BLaER1 (cell line): Measurements from ENCODE around the gene SHC3.

Experiments used
- H3K27ac ChIP-seq: shearing (Covaris generic); formaldehyde crosslinking; 2 replicates; pipeline ENCODE4 v1.8.1; 2022
- H3K27me3 ChIP-seq: shearing (Covaris generic); formaldehyde crosslinking; 2 replicates; pipeline ENCODE4 v1.8.1; 2022
- H3K36me3 ChIP-seq: shearing (Covaris generic); formaldehyde crosslinking; 2 replicates; pipeline ENCODE4 v1.8.1; 2022
- H3K4me1 ChIP-seq: shearing (Covaris generic); formaldehyde crosslinking; 2 replicates; pipeline ENCODE4 v1.8.1; 2022
- H3K4me2 ChIP-seq: shearing (Covaris generic); formaldehyde crosslinking; 2 replicates; pipeline ENCODE4 v1.8.1; 2022
- H3K4me3 ChIP-seq: shearing (Covaris generic); formaldehyde crosslinking; 2 replicates; pipeline ENCODE4 v1.8.1; 2022
- H3K9ac ChIP-seq: shearing (Covaris generic); formaldehyde crosslinking; 2 replicates; pipeline ENCODE4 v1.8.1; 2022
- H3K9me3 ChIP-seq: shearing (Covaris generic); formaldehyde crosslinking; 2 replicates; pipeline ENCODE4 v1.8.1; 2022
- H4K20me1 ChIP-seq: shearing (Covaris generic); formaldehyde crosslinking; 2 replicates; pipeline ENCODE4 v1.8.1; 2022
- Cebpa-rat ChIP-seq: shearing (Covaris generic); IDR thresholded peaks from 2 replicates; pipeline ENCODE4 v1.8.1; 2022

The SHC3 gene

DNA sequence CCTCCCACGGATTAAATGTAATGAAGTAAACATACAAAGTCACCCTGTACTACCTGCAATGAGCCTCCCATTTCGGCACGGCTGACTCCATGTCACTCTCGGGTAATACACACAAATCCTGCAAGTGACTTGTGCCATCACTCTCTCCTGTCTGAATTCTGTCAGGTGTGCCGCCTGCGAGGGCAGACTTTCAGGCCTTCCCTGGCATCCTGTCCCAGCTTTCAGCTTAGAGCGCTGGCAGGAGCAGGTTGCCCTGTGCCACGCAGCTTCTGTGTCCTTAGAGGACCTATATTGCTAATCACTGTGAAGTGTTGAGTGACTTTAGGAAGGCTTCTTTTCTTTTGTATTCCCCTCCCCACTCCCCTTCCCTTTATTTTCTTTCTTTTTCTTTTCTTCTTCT, 213.1 kb downstream of the SHC3 start:
- H3K9ac ChIP-seq: no peak overlapping the region
- no peak overlapping the region for H3K4me3 ChIP-seq
- H3K36me3 ChIP-seq: no peaks in the 10 kb centered on the region
- no peak overlapping the region for H3K4me2 ChIP-seq
- H3K27ac ChIP-seq: no peak overlapping the region
- no peaks in the 10 kb centered on the region for H3K27me3 ChIP-seq
- no peaks in the 10 kb centered on the region for H3K4me1 ChIP-seq
- no peaks in the 10 kb centered on the region for H3K9me3 ChIP-seq
- H4K20me1 ChIP-seq: no peaks in the 10 kb centered on the region
- TF ChIP-seq Cebpa-rat: no peak

DNA sequence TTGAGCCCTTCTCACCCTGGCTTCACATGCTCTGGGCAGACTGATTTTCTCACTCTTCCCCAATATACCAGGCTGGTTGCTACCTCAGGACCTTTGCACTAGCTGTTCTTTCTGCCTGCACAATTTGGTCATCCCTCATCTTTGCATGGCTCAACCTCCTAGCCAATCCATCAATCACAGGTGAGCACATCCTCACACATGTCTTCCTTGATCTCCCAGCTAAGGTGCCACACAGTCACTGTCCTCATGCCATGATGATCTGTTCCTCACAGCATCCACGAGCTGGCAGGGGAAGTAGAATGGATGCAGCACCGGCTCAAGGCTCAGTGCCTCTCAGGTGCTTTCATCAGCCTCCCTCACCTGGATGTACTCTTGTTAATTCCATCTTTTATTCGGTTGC, 218.0 kb downstream of the SHC3 start:
- Histone ChIP-seq H3K36me3 (no peaks in the 10 kb centered on the region), H3K9me3 (no peaks in the 10 kb centered on the region), H4K20me1 (no peaks in the 10 kb centered on the region), H3K4me3 (no peak overlapping the region), H3K9ac (no peak overlapping the region), H3K27me3 (no peaks in the 10 kb centered on the region), H3K4me1 (no peaks in the 10 kb centered on the region), H3K4me2 (no peak overlapping the region), H3K27ac (no peak overlapping the region)
- TF ChIP-seq Cebpa-rat: no peak

DNA sequence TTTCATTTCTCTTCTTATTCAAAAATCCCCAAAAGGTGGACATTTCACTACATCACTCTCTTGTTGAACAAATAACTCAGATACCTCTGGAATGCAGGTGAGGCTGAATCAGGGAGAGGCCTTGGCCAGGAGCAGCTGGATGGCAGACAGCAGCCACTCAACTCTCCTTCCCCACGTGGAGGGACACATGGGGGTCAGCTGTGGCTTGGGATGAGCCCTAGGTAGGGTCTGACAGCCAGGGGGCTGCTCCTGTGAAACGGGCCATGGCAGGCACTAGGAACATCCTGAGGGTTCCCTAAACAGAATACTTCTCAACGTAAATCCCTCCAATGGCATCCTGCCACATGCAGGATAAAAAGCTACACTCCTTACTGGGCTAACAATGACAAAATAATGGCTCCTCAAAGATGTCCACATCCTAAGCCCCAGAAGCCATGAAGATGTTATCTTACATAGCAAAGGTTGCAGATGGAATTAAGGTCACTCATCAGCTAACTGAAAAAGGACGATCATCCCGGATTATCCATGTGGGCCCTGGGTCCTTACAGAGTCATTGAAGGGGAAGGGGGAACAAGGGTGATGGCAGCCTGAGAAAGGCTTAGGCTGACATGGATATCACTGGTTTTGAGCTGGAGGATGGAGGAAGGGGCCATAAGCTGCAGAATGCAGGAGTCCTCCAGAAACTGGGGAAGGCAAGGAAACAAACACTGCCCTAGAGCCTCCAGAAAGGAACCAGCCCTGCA, 218.7 kb downstream of the SHC3 start:
- Histone ChIP-seq H3K9me3 (no peaks in the 10 kb centered on the region), H3K9ac (no peak overlapping the region), H4K20me1 (no peaks in the 10 kb centered on the region), H3K27ac (no peak overlapping the region), H3K4me1 (no peaks in the 10 kb centered on the region), H3K4me2 (no peak overlapping the region), H3K4me3 (no peak overlapping the region), H3K36me3 (no peaks in the 10 kb centered on the region), H3K27me3 (no peaks in the 10 kb centered on the region)
- no peak for TF ChIP-seq Cebpa-rat

DNA sequence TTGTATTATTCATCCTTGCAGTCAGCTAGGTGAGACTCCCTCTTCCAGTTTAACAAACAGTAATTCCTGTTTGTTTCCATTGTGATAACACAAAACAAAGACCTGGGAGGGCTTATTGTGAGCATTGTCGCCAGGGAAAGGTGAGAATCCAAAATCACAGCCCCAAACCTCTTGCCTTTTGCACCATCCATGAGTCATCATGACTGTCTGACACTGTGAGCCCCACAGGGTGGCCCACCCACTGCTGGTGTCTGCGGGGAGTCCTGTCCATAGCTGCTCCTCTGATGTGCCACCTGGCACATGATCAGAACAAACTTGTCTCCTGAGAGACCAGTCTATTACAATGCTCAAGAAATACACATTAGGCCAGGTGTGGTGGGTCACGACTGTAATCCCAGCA, 221.1 kb downstream of the SHC3 start:
- Histone ChIP-seq H3K36me3 (no peaks in the 10 kb centered on the region), H4K20me1 (no peaks in the 10 kb centered on the region), H3K4me1 (peaks cover 8% of the 10 kb centered on the region), H3K9me3 (no peaks in the 10 kb centered on the region), H3K9ac (no peak overlapping the region), H3K27me3 (no peaks in the 10 kb centered on the region), H3K27ac (no peak overlapping the region), H3K4me3 (no peak overlapping the region), H3K4me2 (no peak overlapping the region)
- TF ChIP-seq Cebpa-rat: no peak
